ENCODE results near the gene SENP8.
"Not testable (repeated sequence)": the region's sequence is repeated elsewhere in the genome, so short reads cannot be mapped to it uniquely, and the experiment has no call there.

The SENP8 gene

GRCh38 chr15:72170691-72171090, 52.5 kb downstream of the SENP8 start:
- no peak for DNase-seq (ENCODE audit: insufficient read length)
- TF ChIP-seq TAF1 (IDR thresholded peaks at IDR 0.05; ENCODE audit: borderline replicate concordance, low read depth, low read length) (no peak), POLR2A (IDR thresholded peaks at IDR 0.05; ENCODE audit: low read depth, low read length) (no peak), POLR2AphosphoS5 (IDR thresholded peaks at IDR 0.05; ENCODE audit: low read depth, low read length) (no peak)
- FAIRE-seq, result no peak

GRCh38 chr15:72171978-72172377, 53.8 kb downstream of the SENP8 start:
- not testable (repeated sequence) for FAIRE-seq; DNase-seq (ENCODE audit: insufficient read length)

- TF ChIP-seq POLR2A (IDR thresholded peaks at IDR 0.05; ENCODE audit: low read depth, low read length) (no peak), POLR2AphosphoS5 (IDR thresholded peaks at IDR 0.05; ENCODE audit: low read depth, low read length) (no peak), TAF1 (IDR thresholded peaks at IDR 0.05; ENCODE audit: borderline replicate concordance, low read depth, low read length) (no peak)
- DNase-seq (ENCODE audit: insufficient read length) (no peak), FAIRE-seq (no peak)
These were observed 54.6 kb downstream of the SENP8 start for GRCh38 chr15:72172796-72173195.

DNA sequence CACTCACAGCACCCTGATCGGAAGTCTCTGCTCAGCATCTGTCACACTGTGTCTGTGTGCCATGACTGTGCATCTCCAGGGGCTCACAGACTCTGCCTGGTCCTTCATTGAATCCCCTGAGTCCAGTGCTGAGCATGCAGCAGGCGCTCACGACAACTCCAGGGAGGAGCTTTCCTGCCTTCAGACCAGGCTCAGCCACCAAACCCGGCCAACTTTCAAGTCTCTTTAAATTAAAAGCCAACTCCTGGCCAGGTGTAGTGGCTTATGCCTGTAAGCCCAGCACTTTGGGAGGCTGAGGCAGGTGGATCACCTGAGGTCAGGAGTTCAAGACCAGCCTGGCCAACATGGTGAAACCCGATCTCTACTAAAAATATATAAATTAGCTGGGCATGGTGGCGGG, 55.2 kb downstream of the SENP8 start:
- no peak for FAIRE-seq
- DNase-seq (ENCODE audit: insufficient read length), result no peak
- TF ChIP-seq POLR2A (IDR thresholded peaks at IDR 0.05; ENCODE audit: low read depth, low read length) (no peak), TAF1 (IDR thresholded peaks at IDR 0.05; ENCODE audit: borderline replicate concordance, low read depth, low read length) (no peak), POLR2AphosphoS5 (IDR thresholded peaks at IDR 0.05; ENCODE audit: low read depth, low read length) (no peak)

DNA sequence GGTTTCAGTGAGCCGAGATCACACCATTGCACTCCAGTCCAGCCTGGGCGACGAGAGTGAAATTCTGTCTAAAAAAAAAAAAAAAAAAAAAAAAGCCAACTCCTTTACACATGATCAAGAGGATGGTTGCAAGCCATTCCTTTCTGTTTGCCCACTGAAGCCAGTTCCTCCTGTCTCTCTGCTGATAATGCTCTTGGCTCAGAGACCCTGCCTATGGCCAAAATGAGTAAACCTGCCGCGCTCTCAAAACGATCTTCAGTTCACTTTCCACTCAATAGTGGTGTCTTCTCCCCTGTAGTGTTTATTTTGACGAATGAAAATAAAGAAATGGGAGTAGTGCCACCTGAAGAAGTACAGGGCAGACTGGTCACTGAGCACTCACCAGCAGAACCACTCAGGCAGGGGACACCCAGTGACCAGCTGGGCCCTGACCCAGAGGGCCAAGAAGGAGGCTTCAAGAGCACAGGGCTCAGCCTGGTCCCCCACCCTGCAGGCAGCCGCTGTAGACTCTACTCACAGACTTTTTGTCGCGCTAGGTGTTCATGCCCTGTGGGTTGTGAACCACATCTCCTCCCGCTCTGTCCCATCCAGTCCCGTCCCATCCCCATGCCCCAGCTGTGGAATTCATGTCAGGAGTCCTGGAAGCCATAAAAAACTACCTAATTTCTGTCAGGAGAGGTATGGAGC, 55.8 kb downstream of the SENP8 start:
- FAIRE-seq (no peak), DNase-seq (ENCODE audit: insufficient read length) (no peak)
- TF ChIP-seq TAF1 (IDR thresholded peaks at IDR 0.05; ENCODE audit: borderline replicate concordance, low read depth, low read length), result no peak
- TF ChIP-seq POLR2AphosphoS5 (IDR thresholded peaks at IDR 0.05; ENCODE audit: low read depth, low read length), result no peak
- TF ChIP-seq POLR2A (IDR thresholded peaks at IDR 0.05; ENCODE audit: low read depth, low read length), result no peak

- TF ChIP-seq POLR2AphosphoS5 (IDR thresholded peaks at IDR 0.05; ENCODE audit: low read depth, low read length), result no peak
- no peak for TF ChIP-seq TAF1 (IDR thresholded peaks at IDR 0.05; ENCODE audit: borderline replicate concordance, low read depth, low read length)
- TF ChIP-seq POLR2A (IDR thresholded peaks at IDR 0.05; ENCODE audit: low read depth, low read length), result no peak
- DNase-seq (ENCODE audit: insufficient read length) (no peak), FAIRE-seq (no peak)
These were observed 56.5 kb downstream of the SENP8 start for GRCh38 chr15:72174551-72175165.

- DNase-seq (ENCODE audit: insufficient read length) (no peak), FAIRE-seq (no peak)
- TF ChIP-seq TAF1 (IDR thresholded peaks at IDR 0.05; ENCODE audit: borderline replicate concordance, low read depth, low read length) (no peak), POLR2AphosphoS5 (IDR thresholded peaks at IDR 0.05; ENCODE audit: low read depth, low read length) (no peak), POLR2A (IDR thresholded peaks at IDR 0.05; ENCODE audit: low read depth, low read length) (no peak)
These were observed 57.2 kb downstream of the SENP8 start for GRCh38 chr15:72175186-72176044.

GRCh38 chr15:72176159-72176558, 58.0 kb downstream of the SENP8 start:
- FAIRE-seq, result no peak
- DNase-seq (ENCODE audit: insufficient read length), result no peak
- TF ChIP-seq TAF1 (IDR thresholded peaks at IDR 0.05; ENCODE audit: borderline replicate concordance, low read depth, low read length), result no peak
- no peak for TF ChIP-seq POLR2AphosphoS5 (IDR thresholded peaks at IDR 0.05; ENCODE audit: low read depth, low read length)
- no peak for TF ChIP-seq POLR2A (IDR thresholded peaks at IDR 0.05; ENCODE audit: low read depth, low read length)

GRCh38 chr15:72176743-72177142, 58.5 kb downstream of the SENP8 start:
- DNase-seq (ENCODE audit: insufficient read length) (no peak), FAIRE-seq (no peak)
- no peak for TF ChIP-seq TAF1 (IDR thresholded peaks at IDR 0.05; ENCODE audit: borderline replicate concordance, low read depth, low read length)
- TF ChIP-seq POLR2AphosphoS5 (IDR thresholded peaks at IDR 0.05; ENCODE audit: low read depth, low read length), result no peak
- TF ChIP-seq POLR2A (IDR thresholded peaks at IDR 0.05; ENCODE audit: low read depth, low read length), result no peak

DNA sequence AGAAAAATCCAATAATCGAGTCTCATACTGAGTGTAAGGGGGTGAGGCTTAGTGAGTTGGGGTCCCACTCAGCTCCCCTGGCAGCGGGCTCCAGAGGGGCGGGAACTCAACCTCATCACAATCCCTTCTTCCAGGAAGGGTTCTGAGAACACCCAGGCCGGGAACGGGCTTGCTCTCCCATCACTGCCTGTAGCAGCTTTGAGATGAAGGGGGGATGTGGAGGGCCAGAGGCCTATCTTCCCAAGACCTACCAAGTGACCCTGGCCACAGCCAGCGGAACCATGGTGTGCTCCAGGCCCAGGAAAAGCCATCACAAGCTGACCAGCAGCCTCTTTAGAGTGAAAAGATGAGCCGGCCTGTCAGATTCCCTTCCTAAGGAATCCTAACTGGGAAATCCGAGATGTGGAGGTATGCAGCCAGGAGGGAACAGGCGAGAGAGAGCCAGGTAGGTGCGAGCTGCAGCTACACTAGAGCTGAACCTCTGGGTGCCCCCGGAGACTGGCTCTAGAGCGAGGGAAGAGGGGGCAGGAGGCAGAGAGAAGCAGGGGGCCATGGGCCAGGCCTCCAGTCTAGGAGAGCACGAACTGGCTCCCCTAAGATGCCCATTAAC, 60.9 kb downstream of the SENP8 start:
- TF ChIP-seq POLR2AphosphoS5 (IDR thresholded peaks at IDR 0.05; ENCODE audit: low read depth, low read length) (no peak), TAF1 (IDR thresholded peaks at IDR 0.05; ENCODE audit: borderline replicate concordance, low read depth, low read length) (no peak), POLR2A (IDR thresholded peaks at IDR 0.05; ENCODE audit: low read depth, low read length) (no peak)
- FAIRE-seq (no peak), DNase-seq (ENCODE audit: insufficient read length) (no peak)

GRCh38 chr15:72179950-72180581, 61.9 kb downstream of the SENP8 start:
- TF ChIP-seq POLR2AphosphoS5 (IDR thresholded peaks at IDR 0.05; ENCODE audit: low read depth, low read length) (no peak), POLR2A (IDR thresholded peaks at IDR 0.05; ENCODE audit: low read depth, low read length) (no peak), TAF1 (IDR thresholded peaks at IDR 0.05; ENCODE audit: borderline replicate concordance, low read depth, low read length) (no peak)
- DNase-seq (ENCODE audit: insufficient read length) (no peak), FAIRE-seq (no peak)
